ENCODE data around the gene CMYA5. TPM values are rescaled to one million over a fixed set of nuclear protein-coding genes. Genes with fewer than 3 reads are reported as not detected.

Gene CMYA5
- total RNA-seq, 2 donors from 2014 or later, result 2.6 to 3.5 TPM

DNA sequence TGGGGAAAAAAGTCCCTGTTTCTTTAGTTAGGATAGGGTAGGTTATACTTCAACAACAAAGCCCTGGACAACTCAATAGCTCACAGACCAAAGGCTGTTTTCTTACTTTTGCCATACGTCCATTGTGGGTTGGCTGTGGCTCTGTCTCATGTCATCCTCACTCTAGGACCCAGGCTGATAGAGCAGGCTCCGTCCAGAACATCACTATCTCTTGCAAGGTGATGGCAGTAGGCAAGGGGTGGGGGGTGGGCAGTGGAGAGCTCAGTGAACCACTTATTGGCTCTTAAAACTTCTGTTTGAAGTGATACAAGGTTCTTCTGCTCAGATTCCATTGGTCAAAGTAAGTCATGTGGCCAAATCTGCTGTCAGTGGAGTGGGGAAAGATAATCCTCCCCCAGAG lies 126.4 kb downstream of the CMYA5 start:
- no peak for DNase-seq (ENCODE audit: low spot score)
- intact Hi-C loops (cut with DNase I), result no loop called here

DNA sequence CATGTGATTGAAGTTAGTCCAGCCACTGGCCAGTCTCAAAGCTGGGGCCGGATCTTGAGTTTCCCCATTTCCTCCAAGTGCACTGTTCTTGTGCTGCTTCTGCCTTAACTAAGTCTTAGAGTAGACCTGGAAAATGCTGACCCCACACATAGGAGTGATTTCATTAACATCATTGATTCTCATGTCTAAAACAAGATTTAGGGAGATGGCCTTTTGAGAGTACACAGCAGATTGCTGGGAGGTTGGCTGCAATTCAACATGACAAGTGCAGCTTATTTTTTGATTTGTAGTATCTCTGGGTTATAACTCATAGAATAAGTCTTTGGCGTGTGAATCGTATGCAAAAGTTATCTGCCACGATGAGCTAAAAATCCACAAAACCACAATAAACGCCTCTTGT lies 131.0 kb downstream of the CMYA5 start:
- intact Hi-C loops (cut with DNase I), result no loop called here
- DNase-seq (ENCODE audit: low spot score), result no peak

DNA sequence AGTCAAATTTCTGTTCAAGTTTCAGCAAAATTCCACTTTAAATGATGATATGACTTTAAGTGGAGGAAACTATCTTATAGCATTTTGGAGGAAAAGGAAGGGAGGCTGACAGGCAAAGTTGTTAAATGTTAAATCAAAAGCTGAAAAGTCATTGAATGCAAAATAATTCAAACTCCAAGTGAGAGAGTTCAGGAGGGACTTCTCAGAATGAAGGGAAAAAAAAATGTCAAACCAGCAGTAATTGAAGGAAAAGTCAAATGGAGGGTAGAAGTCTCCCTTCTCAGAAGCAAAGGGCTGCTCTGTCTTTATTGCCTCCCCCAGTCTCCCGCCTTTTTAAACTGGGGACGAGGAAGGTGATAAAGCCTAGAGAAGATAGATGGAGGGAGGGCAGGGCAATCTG lies 134.8 kb downstream of the CMYA5 start:
- DNase-seq (ENCODE audit: low spot score), result no peak
- intact Hi-C loops (cut with DNase I), result no loop called here

DNA sequence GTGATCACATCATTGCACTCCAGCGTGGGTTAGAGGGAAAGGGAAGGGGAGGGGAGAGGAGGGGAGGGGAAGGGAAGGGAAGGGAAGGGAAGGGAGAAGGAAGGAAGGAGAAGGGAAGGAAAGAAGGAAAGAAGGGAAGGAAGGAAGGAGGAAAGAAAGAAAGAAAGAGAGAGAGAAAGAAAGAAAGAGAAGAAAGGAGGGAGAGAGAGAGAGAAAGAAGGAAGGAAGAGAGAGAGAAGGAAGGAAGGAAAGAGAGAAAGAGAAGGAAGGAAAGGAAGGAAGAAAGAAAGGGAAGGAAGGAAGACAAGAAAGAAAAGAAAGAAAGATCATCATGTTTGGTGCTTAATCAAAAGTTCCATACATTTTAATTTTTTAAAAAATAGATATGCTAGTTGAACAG lies 136.2 kb downstream of the CMYA5 start:
- no peak for DNase-seq (ENCODE audit: low spot score)
- intact Hi-C loops (cut with DNase I), result no loop called here

DNA sequence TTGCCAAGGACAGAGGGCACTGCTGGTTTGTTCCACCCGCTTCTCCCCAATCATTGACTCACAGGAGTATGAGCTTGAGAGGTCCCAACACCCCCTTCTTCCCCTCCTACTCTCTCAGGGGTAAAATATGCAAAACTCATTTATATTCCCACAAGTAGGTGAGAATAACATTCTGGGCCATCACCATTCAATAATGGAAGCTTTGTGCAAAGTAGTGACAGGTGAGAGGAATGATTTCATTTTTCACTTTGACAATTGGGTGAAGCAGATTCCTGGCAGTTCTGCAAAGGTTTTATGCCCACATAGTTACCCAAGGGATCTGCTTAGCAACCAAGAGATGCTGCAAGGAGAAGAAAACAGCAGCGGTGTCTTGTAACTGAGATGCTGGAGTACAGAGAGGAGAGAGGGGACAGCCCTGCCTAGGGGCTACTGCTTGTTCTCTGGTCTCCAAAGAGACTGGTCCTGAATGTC lies 137.6 kb downstream of the CMYA5 start:
- intact Hi-C loops (cut with DNase I), result no loop called here
- no peak for DNase-seq (ENCODE audit: low spot score)

DNA sequence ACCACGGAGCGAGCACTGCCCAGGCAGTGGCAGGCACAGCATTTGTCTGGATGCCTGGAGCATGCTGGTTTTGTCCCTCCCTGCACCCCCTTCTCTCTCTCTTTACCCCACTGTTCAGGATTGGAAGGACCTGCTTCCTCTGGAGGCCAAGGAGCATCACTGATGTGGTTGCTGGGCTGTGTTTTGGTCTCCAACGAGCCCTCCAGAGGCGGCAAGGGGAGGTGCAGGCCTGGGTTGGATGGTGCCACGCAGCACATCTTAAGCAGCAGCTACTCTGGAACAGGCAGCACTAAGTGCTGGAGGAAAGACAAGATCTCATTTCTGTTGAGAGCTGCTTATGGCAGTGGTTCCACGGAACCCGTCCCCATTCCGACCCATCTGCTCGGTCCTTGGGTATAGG lies 139.6 kb downstream of the CMYA5 start:
- no peak for DNase-seq (ENCODE audit: low spot score)
- intact Hi-C loops (cut with DNase I), result no loop called here

DNA sequence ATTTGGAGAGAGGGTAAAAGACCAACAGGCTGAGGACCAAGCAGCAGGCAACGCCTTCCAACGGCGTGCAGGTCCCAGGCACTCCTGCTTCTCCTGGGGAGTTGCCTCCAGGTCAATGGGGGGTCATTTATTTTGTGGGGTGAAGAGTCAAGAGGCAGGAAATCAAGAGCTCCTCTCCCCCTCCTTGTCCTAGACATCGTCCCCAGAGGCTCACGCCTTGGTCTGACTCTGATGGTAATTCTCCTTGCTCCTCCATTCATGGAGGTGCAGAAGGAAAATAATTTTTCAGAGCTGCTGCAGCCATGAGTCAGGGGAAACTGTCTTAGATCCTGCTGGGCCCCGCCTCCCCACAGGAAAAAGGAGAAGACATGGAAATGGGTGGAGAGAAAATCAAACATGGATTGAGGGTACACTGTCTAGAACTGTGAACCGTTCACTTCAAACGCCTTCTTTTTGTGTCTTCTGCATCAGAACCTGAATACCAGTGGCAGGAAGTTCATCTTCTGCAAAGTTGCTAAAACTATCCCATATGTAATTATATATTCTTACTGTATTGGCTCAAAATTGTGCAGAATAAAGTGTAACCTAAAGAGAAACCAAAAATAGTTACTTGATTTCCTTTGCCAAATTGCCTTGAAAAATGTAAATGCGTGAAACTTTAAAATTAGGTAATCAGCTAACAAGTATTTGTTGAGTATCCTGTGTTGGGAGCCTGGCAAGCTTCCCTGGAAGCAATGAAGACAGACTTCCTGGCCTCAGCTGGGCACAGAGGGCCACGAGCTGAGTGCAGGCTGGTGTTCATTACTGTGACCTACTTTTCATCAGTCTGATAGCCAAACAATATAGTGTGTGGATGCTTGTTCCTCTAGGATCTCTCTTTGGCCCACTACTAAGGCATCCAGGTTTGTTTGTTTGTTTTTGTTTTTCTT lies 142.0 kb downstream of the CMYA5 start:
- no peak for DNase-seq (ENCODE audit: low spot score)
- intact Hi-C loops (cut with DNase I), result no loop called here

DNA sequence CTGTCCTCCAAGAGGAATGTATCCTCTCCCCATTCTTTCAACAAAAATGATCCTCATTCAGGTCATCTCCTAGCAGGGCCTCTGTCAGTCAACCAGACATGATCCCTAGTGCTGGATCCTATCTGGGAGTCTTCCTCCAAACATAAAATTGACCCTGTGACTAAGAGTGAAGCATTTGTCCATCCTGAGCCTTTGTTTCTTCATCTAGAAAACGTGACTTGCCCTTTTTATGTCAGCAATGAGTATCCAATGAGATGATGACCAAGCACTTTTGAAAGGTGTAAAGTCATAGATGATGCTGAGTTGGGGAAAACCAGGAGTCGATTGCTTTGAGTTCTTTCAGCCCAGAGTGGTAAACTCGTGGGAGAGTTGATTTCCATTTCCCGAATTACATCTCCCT lies 143.3 kb downstream of the CMYA5 start:
- no peak for DNase-seq (ENCODE audit: low spot score)
- intact Hi-C loops (cut with DNase I), result no loop called here

DNA sequence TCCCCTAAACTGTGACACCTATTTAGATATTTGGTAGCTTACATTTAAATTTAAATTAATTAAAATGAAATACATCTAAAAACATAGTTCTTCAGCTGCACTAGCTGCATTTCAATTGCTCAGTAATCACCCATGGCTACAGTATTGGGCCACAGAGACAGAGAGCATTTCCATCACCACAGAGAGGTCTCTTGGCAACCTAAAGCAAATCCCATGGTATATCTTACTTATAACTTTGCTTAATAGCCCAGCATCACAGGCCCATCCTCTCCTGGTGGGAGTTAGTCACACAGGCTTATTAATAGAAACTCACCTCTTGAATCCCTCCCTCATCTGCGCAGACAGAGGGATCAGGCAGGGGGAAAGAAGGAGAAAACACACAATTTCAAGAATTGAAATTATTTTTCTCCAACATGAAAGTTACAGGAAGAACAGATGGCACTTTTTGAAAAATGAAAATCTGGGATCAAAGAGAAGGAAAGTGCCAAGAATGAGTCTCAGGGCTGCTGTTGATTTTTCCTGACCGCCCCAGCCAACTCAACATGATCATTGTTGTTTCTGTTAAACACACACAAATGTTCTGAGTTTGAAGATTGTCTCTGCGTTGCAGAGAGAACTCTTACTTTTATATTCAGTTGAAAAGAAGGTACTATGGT lies 144.6 kb downstream of the CMYA5 start:
- intact Hi-C loops (cut with DNase I), result no loop called here
- DNase-seq (ENCODE audit: low spot score), result no peak

DNA sequence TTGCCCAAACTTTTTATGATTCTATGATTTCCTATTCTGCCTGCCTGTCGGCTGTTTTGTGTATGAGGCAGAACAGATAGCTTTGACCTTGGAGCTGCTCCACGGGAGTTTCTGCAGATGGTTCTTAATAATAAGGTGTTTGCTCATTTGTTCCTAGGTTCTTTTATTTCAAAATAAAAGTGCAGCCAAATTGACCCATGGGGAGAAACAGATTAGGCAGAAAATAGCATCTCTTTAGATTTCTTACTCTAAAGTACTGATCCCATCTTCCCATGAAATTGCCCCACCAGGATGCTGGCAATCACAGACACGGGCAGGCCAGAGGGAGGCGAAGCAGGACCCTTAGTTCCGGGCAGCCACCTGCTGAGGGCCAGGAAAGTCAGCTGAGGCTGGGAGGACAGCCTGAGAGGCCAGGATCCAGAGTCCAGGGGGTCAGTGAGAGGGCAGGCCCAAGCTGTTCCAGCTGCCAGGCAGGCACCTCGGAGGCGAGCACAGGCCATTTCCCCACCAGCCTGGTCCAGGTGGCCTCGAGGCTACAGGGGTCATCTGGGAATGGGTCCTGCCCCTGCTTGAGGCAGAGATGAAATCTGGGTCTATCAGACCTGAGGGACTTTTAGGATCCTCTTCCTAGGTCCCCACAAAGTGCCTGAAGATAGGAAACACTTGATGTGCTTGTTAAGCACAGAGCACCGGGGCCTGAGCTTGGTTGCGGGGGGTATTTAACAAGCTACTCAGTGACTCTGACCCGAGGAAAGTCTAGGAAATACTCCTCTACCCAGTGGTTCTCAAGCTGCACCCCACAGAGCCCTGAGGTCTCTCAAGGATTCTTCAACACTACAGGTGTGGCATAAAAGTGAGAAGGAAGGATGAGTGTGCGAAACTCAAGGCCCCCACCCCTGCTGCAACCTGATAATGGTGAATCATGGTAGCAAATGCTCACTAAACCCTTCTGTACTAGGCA lies 145.4 kb downstream of the CMYA5 start:
- intact Hi-C loops (cut with DNase I), result no loop called here
- no peak for DNase-seq (ENCODE audit: low spot score)

DNA sequence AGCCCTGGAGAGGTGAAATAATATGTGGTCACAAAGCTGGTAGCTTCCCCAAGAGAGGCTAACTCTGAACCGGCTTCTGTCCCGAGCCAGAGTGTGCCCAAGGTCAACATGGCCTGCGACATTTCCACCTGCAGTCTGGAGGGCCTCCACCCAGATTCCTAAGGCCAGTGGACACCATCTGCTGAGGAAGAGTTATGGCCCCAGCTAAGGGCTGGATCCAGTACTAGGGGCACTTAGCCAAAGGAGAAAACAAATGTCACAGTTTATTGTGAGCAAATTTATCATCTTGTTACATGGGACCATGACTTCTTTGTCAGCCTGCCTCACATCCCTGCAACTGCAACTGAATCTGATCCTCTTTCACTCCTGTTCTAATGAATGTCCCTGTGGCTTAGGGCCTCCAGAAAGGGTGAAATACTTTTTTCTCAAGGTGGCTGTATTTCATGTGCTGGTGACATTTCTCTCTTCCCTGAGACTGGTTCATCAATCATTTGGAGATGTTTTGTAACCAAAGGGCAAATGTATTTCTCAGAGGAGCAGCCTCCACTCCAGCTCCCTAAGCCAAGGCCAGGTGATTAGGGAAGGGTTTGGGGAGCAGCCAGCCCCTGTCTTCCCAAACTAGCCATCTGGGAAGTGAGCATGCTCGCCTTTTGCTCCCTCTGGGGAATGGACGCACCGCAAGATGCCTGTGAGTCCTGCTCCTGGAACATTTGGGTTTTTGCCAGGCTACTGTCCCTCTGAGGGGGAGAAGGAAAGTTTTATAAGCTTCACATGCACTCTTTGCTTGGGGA lies 148.3 kb downstream of the CMYA5 start:
- intact Hi-C loops (cut with DNase I), result no loop called here
- no peak for DNase-seq (ENCODE audit: low spot score)

DNA sequence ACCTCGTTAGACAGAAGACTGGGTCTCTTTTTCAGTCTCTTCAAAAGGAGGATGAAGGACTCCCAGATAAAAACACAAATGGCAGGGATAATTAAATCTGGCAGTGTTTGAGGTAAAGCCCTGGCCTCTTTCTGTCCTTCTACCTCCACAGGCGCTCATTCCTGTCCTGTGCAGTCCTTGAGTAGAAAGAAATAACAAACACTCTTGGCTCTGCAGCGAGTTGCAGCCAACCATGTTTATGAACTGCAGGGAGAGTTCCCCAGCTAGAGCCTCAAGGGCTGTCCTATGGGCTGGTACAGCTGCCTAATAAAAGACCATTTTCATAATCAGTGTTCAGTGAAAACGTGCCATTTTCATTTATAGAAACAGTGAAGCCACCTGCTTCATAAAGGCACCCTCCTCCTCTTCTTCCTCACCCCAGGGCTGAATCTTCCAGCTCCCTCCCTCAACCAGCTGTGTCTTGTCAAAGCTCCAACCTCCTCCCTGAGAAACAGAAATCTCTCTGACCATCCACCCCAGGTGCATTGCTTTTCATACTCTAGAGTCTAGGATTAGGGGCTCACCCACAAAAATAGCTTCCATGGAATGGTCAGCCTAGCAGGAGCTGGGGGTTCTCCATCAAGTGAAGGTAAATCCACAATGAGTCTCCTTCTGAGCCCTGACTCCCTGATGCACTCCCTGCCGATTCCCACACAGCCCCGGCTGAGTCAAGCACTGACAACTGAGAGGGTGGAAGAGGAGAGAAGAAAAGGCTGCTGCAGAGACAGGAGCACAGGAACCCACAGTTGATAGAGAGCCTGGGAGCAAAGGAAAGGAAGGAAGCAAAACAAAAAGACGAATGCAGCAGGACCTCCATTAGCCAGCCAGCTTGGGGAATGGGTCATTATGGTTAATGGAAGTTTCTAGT lies 150.7 kb downstream of the CMYA5 start:
- intact Hi-C loops (cut with DNase I), result no loop called here
- DNase-seq (ENCODE audit: low spot score), result no peak

DNA sequence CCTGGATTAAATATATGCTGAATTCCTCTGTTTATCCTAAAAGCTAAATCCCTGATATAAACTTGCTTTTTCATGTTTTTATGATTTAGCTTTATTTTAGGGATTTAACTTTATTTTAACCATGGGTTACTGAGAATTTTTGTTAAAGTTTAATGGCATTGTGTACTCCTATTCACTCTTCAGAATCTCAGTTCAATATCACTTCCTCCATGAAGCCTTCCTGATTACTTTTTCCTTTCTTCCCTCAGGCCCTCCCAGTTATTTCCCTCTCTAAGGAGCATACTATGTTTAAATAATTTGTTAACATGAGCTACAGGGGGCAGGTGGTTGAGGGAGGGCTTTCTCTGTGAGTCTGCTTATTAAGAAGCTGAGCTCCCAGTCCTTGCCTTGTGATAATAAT lies 151.5 kb downstream of the CMYA5 start:
- DNase-seq (ENCODE audit: low spot score), result no peak
- intact Hi-C loops (cut with DNase I), result no loop called here

DNA sequence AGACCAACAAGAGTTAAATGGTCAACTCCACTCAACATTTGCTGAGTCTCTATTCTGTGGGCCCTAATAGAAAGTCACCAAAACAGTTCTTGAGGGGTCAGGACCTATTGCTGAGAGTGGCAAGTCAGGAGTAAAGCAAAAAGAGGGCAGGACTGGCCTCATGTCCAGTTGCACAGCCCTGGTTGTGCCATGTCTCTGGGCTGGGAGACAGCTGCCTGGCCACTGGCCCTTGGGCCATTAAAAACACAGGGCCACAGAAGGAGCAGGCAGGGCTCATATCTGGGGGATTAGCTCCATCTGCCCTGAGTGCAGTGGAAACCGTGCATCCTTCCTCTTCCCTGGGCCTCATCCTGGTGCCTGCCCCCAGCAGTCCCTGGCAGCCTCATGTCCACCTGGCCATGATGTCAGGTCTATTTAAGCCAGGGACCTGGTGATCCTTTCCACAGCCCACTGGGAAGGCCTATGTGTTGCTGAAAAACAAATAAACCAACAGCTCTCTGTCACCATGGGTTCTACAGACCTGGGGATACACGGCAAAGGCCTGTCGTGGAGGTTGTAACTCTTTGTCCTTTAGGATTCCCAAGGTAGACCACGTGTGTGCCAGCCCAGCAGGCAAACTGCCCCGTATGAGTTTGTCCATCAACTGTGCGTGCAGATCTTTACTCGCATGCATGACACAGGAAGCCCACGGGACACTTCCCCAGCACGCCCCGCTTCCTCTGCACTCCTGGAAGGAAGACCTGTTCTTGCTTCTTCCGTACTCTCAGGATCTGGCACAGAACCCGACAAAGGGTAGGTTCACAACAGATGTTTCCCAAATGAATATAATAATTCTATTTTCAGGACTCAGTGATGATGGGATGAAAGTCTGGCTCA lies 152.6 kb downstream of the CMYA5 start:
- no peak for DNase-seq (ENCODE audit: low spot score)
- intact Hi-C loops (cut with DNase I), result no loop called here

DNA sequence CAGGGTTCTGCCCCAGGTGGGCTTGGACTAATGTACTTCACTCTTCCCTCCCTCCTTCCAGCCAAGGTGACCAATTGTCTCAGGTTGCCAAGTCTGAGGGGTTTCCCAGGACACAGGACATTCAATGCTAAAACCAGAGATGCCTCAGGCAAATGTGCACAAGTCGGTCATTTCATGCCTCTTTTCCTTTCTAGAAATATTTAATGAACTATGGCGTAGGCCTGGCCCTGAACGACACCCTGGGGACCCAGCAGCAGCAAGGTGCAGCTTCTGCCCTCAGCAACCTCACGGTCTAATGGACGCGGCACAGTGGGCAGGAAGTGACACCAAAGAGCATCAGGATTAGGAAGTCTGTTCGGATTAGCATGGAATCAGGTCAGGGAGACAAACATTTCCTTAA lies 153.4 kb downstream of the CMYA5 start:
- DNase-seq (ENCODE audit: low spot score), result no peak
- intact Hi-C loops (cut with DNase I), result no loop called here

DNA sequence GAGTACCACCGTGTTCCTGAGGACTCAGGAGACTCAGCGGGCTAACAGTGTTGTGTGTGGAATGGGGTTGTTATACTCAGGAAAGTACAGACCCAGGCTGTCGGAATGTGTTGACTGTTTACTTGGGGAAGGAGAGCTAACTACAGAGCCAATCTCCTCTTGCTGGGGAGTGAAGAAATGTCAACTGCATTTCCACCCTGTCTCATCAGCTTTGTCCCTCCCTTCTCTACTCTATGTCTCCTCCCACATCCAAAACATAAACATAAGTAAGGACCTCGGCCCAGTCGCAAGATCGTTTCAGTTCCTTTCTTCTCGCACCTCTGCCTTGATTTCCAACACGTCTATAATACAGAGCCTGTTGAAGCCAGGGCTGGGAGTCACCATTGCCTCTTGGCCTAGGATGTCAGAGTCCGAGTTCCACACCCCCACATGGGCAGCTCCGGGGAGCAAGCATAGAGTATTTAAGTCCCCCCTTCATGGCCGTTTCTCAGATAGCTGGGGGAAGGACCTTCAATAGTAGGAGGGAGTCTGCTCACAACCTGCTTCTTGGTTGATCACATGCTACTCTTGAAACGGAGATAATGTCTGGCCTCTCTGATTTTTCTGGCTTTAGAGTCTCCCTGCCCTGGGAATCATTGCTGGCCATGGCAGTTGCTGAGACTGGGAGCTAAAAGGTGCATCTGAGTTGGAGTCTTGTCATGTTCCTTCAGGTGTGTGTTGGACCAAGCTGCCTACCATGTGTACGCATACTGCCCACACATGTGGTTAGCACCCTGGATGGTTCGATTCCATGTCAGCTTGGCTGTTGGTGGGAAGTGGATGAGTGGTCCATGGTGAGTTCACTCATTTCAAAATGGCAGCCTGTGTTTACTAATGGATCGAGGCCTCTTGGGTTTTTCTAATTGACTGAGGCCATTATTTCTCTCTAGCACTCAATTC lies 154.1 kb downstream of the CMYA5 start:
- DNase-seq (ENCODE audit: low spot score), result no peak
- intact Hi-C loops (cut with DNase I), result no loop called here

Data from posterior vena cava (tissue), 2 donors.